AG08396 (cell line): Measurements from ENCODE around the gene NELL2.

ENCODE experiments used
- DNase-seq: peaks from one replicate; pipeline ENCODE4 v3.0.0; 2012; ENCODE audit warnings: low spot score, mixed read lengths

The NELL2 gene

GRCh38 chr12:44462729-44463128 lies 413.4 kb downstream of the NELL2 start:
- DNase-seq, result no peak

DNA sequence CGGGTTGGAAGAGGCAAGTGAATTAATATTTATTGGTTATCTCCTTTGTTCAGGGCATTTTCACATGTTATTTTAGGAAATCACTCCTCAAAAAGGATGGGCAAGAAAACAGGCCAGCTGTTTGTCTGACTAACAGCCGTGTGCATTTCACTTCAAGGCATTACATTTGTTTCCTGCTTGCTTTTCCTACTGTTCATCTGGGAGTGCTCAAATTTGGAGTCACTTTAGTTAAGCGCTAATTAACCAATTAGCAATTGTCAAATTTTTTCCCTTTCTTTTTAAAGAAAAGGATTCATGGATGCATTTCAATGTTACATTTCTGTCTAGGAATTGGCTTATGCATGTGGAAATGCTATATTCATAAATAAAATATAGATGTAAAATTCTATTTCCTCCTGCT lies 415.9 kb downstream of the NELL2 start:
- no peak for DNase-seq

DNA sequence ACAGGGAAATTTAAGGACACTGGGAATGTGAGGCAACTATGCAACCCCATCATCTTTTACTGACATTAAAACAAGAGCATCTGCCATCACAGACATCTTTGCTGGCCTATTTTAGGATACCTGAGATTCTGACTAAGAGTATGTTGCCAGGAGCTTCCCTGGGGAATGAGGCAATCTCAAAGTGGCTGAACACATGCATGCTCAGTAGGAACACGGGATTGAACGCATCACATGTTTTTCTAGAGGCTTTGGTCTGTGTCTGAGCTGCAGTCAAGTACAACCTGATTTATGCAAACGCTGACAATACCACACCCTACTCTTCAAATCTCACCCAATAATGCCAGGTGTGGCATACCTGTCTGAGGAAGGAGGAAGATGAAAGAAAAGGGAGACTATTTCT lies 416.5 kb downstream of the NELL2 start:
- no peak for DNase-seq
